GM10266 (cell line): ENCODE results near the gene LPAR2.
"Not testable (repeated sequence)": the region's sequence is repeated elsewhere in the genome, so short reads cannot be mapped to it uniquely, and the experiment has no call there.

Source experiments
- DNase-seq: peaks from one replicate; pipeline ENCODE4 v3.0.0; 2012; ENCODE audit errors: extremely low spot score
- TF ChIP-seq, protein P1 (sequence below): IDR thresholded peaks from 2 replicates; pipeline ENCODE4 v1.5.1; 2012; ENCODE audit warnings: mild to moderate bottlenecking, low read depth; ENCODE audit not compliant: control insufficient read depth, insufficient read depth; ENCODE audit errors: missing control alignments

LPAR2 gene

DNA sequence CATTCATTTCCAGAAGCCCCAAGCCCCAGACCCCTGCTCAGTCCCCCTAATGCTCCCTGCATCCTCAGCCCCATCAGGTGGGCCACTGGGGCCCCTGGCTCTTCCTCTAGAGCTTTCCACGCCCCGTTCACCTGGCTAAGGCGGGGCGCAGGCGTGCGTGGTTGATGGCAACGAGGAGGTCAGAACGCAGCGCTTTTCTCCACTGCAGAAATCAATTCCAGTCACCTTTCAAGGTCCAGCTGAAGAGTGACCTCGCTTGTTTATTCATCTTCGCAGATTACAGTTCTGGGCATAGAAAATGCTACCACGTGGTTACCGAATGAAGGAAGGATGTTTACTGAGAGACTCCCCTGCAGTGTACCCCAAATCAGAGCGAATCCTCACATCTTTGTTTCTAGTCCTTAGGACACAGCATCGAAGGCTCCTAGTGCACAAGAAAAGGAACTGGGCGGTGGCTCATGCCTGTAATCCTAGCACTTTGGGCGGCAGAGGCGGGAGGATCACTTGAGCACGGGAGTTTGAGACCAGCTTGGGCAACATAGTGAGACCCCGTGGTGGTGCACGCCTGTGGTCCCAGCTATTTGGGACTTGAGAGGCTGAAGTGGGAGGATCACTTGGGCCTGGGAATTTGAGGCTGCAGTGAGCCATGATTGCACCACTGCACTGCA, 8.7 kb downstream of the LPAR2 start:
- DNase-seq: no peak
- TF ChIP-seq, protein P1, sequence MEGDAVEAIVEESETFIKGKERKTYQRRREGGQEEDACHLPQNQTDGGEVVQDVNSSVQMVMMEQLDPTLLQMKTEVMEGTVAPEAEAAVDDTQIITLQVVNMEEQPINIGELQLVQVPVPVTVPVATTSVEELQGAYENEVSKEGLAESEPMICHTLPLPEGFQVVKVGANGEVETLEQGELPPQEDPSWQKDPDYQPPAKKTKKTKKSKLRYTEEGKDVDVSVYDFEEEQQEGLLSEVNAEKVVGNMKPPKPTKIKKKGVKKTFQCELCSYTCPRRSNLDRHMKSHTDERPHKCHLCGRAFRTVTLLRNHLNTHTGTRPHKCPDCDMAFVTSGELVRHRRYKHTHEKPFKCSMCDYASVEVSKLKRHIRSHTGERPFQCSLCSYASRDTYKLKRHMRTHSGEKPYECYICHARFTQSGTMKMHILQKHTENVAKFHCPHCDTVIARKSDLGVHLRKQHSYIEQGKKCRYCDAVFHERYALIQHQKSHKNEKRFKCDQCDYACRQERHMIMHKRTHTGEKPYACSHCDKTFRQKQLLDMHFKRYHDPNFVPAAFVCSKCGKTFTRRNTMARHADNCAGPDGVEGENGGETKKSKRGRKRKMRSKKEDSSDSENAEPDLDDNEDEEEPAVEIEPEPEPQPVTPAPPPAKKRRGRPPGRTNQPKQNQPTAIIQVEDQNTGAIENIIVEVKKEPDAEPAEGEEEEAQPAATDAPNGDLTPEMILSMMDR: no peak

DNA sequence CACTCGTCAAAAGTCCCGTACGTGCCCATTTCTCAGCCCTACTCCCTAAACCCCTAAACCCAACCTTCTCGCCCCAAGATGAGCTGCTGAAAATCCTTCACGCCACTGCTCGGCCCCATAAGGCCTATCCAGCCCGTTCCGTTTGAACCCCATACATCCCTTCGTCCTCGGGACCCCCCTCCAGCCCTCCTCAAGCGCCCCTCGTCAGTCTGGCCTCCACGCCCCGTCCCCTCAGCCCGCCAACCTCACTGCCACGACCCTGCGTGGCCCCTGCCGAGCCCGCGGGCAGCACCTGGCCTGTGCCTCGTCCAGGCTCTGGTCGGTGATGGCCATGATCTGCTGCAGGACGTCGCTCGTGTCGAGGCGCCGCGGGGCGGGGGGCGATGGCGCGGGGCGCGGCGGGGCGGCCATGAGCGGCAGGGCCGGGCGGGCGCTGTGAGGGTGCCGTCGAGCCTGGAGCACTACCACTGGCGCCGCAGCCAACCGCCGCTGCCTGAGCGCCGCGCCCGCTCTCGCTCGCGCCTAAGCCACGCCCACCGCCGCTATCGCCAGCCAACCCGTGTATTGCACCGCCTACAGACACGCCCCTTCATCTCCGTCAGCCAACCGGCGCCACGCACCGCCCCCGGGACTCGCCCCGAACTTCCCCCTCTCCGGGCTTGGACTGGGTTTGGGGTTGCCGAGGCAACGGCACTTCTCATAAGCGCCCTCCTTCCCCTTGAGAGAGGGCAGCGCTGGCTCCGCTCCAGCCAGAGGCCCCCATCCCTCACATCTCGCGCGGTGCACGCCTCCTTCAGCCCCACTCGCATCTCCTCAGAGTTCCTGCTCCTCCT, 9.6 kb downstream of the LPAR2 start, which contains the start of gene PBX4:
PBX4 (minus strand) TSS at position 469 of the 833 bp plus-strand sequence; CDS start at position 411, 58 bp downstream.
- TF ChIP-seq, protein P1: no peak
- DNase-seq: peak; percentile 99

DNA sequence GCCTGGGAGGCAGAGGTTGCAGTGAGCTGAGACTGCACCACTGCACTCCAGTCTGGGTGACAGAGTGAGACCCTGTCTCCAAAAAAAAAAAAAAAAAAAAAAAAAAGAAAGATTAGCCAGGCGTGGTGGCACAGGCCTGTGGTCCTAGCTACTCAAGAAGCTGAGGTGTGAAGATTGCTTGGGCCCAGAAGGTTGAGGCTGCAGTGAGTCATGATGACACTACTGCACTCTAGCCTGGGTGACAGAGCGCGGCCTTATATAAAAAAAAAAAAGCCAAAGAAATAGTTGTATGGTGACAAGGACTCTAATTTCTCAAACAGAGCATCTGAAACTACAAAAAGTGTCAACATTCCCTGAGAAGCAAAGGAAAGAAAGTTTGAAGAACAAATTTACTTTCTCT, 12.9 kb downstream of the LPAR2 start:
- TF ChIP-seq, protein P1: no peak
- DNase-seq: no peak

DNA sequence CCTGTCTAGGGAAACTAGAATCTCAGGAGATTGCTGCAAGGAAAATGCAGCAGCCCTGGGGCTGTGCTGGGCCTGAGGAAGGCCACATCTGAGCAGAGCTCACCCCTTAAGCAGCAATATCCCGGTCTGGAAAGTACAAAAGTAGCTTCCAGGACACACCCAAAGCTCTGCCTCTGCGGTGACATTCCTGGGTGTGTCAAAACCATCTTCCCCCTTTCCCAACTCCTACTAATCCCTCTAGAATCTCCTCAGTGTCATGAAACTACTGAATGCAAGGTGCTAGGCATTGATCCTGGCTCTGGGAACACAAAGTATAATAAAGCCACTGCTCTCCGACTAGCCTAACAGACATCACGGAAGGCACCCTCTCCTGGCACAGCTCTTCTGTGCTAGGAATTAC, 14.5 kb downstream of the LPAR2 start:
- DNase-seq: no peak

DNA sequence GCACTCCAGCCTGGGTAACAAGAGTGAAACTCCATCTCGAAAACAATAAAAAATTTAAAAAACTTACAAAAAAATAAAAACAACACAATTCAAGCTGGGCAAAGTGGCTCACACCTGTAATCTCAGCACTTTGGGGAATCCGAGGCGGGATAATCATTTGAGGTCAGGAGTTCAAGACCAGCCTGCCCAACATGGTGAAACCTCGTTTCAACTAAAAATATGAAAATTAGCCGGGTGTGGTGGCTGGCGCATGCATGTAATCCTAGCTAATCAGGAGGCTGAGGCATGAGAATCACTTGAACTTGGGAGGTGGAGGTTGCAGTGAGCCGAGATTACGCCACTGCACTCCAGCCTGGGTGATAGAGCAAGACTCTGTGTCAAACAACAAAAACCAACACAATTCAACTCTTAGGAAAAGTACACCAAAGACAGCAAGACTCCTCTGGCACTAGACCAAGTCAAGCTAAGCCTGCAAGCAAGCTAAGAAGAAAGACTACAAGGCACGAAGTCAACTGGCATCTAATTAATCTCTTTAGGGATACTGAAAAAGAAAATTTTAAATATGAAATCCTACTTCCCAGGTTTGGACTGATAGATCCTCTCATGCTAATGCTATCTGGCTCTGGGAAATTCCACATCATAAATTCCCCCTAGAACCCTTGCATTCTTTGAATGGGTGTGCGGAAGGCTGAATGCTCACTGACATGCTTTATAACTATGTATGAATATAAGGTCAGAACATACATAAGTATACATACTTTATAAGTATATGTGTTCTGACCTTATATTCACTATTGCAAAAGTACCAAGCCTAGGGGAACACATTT, 17.4 kb downstream of the LPAR2 start:
- TF ChIP-seq, protein P1: no peak
- no peak for DNase-seq

More for the DNA sequence above, 14.5 kb downstream of the LPAR2 start:
- TF ChIP-seq, protein P1: no peak

DNA sequence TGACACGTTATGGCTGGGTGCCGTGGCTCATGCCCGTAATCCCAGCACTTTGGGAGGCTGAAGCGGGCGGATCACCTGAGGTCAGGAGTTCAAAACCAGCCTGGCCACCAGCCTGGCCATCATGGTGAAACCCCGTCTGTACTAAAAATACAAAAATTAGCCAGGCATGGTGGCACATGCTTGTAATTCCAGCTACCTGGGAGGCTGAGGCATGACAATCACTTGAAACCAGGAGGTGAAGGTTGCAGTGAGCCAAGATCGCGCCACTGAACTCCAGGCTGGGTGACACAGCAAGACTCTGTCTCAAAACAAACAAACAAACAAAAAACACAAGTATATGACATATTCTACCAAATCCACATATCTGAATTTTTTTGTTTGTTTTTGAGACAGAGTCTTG, 21.3 kb downstream of the LPAR2 start:
- not testable (repeated sequence) for DNase-seq

DNA sequence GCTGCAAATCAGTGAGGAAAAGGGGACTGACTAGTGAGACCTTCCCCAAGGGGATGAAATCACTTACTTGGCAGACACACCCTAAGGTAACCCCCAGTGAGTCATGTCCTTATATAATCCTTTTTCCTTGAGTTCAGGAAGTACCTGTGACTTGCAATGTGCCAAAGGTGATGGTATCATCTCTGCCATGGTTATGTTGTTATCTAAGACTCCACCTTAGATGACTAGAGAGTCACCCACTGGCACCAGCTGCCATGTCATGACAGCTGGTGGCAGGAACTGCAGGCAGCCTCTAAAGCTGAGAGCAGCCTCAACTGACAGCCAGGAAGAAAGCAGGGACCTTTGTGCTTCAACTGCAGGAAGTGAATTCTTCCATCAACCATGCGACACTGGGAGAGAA, 22.0 kb downstream of the LPAR2 start:
- TF ChIP-seq, protein P1: no peak
- no peak for DNase-seq
